ENCODE data around the gene DDX55.

DNA sequence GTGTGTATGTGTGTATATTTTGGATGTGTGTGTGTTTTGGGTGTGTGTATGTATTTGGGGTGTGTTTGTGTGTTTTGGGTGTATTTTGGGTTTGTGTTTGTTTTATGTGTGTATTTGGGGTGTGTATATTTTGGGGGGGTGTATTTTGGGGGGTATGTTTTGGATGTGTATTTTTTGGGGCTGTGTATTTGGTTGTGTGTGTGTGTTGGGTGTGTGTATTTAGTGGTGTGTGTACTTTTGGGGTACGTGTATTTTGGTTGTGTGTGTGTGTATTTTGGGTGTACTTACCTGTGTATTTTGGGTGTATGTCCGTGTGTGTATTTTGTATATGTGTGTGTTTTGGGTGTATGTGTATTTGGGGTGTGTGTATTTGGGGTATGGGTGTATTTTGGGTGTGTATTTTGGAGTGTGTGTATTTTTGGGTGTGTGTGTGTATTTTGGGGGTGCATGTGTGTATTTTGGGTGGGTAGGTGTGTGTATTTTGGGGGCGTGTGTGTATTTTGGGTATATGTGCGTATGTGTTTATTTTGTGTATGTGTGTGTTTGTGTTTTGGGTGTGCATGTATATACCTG lies 52.3 kb downstream of the DDX55 start:
- TF ChIP-seq YY1 (IDR thresholded peaks at IDR 0.05; ENCODE audit: low read depth) (no peak), EP300 (IDR thresholded peaks at IDR 0.05; ENCODE audit: borderline replicate concordance) (no peak), TEAD4 (IDR thresholded peaks at IDR 0.05) (no peak), RAD21 (IDR thresholded peaks at IDR 0.05; ENCODE audit: low read depth) (no peak), EGR1 (IDR thresholded peaks at IDR 0.05) (no peak), FOXM1 (IDR thresholded peaks at IDR 0.05; ENCODE audit: borderline replicate concordance, low read depth) (no peak), TAF1 (IDR thresholded peaks at IDR 0.05; ENCODE audit: low read depth) (no peak), ZBTB7A (IDR thresholded peaks at IDR 0.05; ENCODE audit: low read depth) (no peak), TCF12 (IDR thresholded peaks at IDR 0.05; ENCODE audit: low read depth) (no peak)
- TF ChIP-seq, protein P1, sequence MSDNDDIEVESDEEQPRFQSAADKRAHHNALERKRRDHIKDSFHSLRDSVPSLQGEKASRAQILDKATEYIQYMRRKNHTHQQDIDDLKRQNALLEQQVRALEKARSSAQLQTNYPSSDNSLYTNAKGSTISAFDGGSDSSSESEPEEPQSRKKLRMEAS (IDR thresholded peaks at IDR 0.05), result no peak
- TF ChIP-seq, protein P2, sequence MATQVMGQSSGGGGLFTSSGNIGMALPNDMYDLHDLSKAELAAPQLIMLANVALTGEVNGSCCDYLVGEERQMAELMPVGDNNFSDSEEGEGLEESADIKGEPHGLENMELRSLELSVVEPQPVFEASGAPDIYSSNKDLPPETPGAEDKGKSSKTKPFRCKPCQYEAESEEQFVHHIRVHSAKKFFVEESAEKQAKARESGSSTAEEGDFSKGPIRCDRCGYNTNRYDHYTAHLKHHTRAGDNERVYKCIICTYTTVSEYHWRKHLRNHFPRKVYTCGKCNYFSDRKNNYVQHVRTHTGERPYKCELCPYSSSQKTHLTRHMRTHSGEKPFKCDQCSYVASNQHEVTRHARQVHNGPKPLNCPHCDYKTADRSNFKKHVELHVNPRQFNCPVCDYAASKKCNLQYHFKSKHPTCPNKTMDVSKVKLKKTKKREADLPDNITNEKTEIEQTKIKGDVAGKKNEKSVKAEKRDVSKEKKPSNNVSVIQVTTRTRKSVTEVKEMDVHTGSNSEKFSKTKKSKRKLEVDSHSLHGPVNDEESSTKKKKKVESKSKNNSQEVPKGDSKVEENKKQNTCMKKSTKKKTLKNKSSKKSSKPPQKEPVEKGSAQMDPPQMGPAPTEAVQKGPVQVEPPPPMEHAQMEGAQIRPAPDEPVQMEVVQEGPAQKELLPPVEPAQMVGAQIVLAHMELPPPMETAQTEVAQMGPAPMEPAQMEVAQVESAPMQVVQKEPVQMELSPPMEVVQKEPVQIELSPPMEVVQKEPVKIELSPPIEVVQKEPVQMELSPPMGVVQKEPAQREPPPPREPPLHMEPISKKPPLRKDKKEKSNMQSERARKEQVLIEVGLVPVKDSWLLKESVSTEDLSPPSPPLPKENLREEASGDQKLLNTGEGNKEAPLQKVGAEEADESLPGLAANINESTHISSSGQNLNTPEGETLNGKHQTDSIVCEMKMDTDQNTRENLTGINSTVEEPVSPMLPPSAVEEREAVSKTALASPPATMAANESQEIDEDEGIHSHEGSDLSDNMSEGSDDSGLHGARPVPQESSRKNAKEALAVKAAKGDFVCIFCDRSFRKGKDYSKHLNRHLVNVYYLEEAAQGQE (IDR thresholded peaks at IDR 0.05; ENCODE audit: low read depth), result no peak

Measured in Ishikawa (cell line).